GM12878 (cell line): ENCODE data around the gene BMP2K.

Experiments
- CEBPB ChIP-seq, 2 experiments: fragments of 150-350 bp in 1 of 2; IDR thresholded peaks; 2 replicates each; pipeline ENCODE4 v1.6.1; 2012 to 2014; ENCODE audit warnings: low read depth in 2 of 2, low read length in 2 of 2, borderline replicate concordance in 1 of 2, inconsistent platforms in 1 of 2
- CHD4 ChIP-seq: fragments of 200-600 bp; sonication (generic); IDR thresholded peaks from 2 replicates; pipeline ENCODE4 v1.6.1; 2016; ENCODE audit warnings: mild to moderate bottlenecking
- EP300 ChIP-seq, 2 experiments: fragments of 150-350 bp in 1 of 2; IDR thresholded peaks; 2 replicates each; pipeline ENCODE4 v1.6.1; 2011 to 2012; ENCODE audit warnings: low read depth in 2 of 2, low read length in 2 of 2, borderline replicate concordance in 1 of 2, improper control_type of control experiment in 1 of 2, inconsistent platforms in 1 of 2; ENCODE audit not compliant: control insufficient read depth in 1 of 2
- POLR2AphosphoS5 ChIP-seq: IDR thresholded peaks from 2 replicates; pipeline ENCODE4 v1.6.1; 2011; ENCODE audit warnings: mild to moderate bottlenecking, low read length, inconsistent platforms
- SMAD1 ChIP-seq: fragments of 450-650 bp; IDR thresholded peaks from 2 replicates; pipeline ENCODE4 v1.6.1; 2018; ENCODE audit warnings: mild to moderate bottlenecking, low read depth; ENCODE audit not compliant: partially characterized antibody
- TAF1 ChIP-seq: IDR thresholded peaks from 2 replicates; pipeline ENCODE4 v1.6.1; 2011; ENCODE audit warnings: mild to moderate bottlenecking, low read depth, low read length, borderline replicate concordance

DNA sequence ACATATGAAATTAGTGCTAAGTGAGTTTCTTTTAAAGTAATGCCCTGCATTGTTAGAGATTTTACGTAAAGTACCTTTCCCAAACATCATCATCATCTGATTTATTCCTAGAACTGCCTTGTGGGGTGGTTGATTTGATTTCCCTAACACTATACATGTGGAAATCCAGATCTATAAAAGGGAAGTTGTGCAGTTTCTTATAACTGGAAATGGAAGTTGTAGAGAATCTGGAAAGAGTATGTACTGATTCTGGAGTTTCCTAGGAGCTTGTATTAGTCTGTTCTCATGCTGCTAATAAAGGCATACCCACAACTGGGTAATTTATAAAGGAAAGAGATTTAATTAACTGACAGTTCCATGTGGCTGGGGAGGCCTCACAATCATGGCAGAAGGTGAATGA, 47.9 kb downstream of the BMP2K start:
- TF ChIP-seq TAF1 (no peak), CHD4 (no peak), EP300 (IDR thresholded peaks at IDR 0.05; ENCODE audit: borderline replicate concordance in 1 of 2, control insufficient read depth in 1 of 2, low read depth in 2 of 2, low read length in 2 of 2) (no peak), CEBPB (IDR thresholded peaks at IDR 0.05; ENCODE audit: borderline replicate concordance in 1 of 2, low read depth in 2 of 2, low read length in 2 of 2) (no peak), POLR2AphosphoS5 (no peak), SMAD1 (no peak)
